Lower leg skin (tissue), 4 donors: ENCODE measurements around the gene UROC1. TPM values are rescaled to one million over a fixed set of nuclear protein-coding genes. Genes with fewer than 3 reads are reported as not detected.

ENCODE experiments used
- DNase-seq, 2 donors: peaks; one replicate each; pipeline ENCODE4 v3.0.0-alpha.2; 2019; ENCODE audit warnings: low spot score in 2 of 2
- H3K4me3 ChIP-seq: fragments of 200-600 bp; sonication (generic); 2 replicates; pipeline ENCODE4 v1.5.1; 2017; ENCODE audit warnings: mild to moderate bottlenecking, low read depth; ENCODE audit not compliant: poor library complexity, severe bottlenecking
- CTCF ChIP-seq, 3 donors: fragments of 450-650 bp; IDR thresholded peaks; one replicate each; pipeline ENCODE4 v1.5.1; 2016; ENCODE audit warnings: antibody characterized with exemption in 3 of 3, mild to moderate bottlenecking in 3 of 3, moderate library complexity in 2 of 3
- POLR2A ChIP-seq, 2 donors: fragments of 450-650 bp; IDR thresholded peaks; one replicate each; pipeline ENCODE4 v1.6.1; 2016 to 2017; ENCODE audit warnings: antibody characterized with exemption in 2 of 2, mild to moderate bottlenecking in 1 of 2, moderate library complexity in 1 of 2
- WGBS, 2 donors: methylation state at CpG; one replicate each; pipeline ENCODE4 v1.1.5; 2018; 5-methylcytosine and 5-hydroxymethylcytosine counted together
- intact Hi-C: fragments of 100-400 bp; cut with DNase I; formaldehyde crosslinking; loops from one replicate; pipeline ENCODE4 v1.15.0; 2023; ENCODE audit warnings: low total_unique reads
- total RNA-seq, 4 donors: library from RNA; depleted of rRNA; stranded (reverse); fragments of >200 nt; gene quantifications; one replicate each; pipeline ENCODE4 v1.1.0, GENCODE V29; 2016

Gene UROC1
- total RNA-seq, 4 donors from 2014 or later = not detected

- no peak overlapping the region for H3K4me3 ChIP-seq
- TF ChIP-seq POLR2A (IDR thresholded peaks at IDR 0.05) (no peak), CTCF (IDR thresholded peaks at IDR 0.05) (no peak)
- DNase-seq = no peak
- intact Hi-C loops = no loop called here
- 76 to 82% methylated on average over 9 of the region's 9 CpGs for WGBS, 2 donors
These were observed 660 bp downstream of the UROC1 start for GRCh38 chr3:126516936-126517290.

- intact Hi-C loops = no loop called here
- WGBS, 2 donors = 92 to 97% methylated on average over 3 of the region's 6 CpGs
- no peak for DNase-seq
These were observed 1.2 kb downstream of the UROC1 start for GRCh38 chr3:126516152-126516935.

GRCh38 chr3:126515066-126515706 is 2.4 kb downstream of the UROC1 start:
- TF ChIP-seq CTCF (IDR thresholded peaks at IDR 0.05) = no peak
- no peak for TF ChIP-seq POLR2A (IDR thresholded peaks at IDR 0.05)
- H3K4me3 ChIP-seq = no peak overlapping the region
- no peak for DNase-seq
- intact Hi-C loops = no loop called here
- whole genome bisulfite sequencing, 2 donors = 82% methylated on average over 5 to 8 of the region's 8 CpGs

More at GRCh38 chr3:126516152-126516935, 1.2 kb downstream of the UROC1 start:
- TF ChIP-seq POLR2A (IDR thresholded peaks at IDR 0.05) (no peak), CTCF (IDR thresholded peaks at IDR 0.05) (no peak)
- no peak overlapping the region for H3K4me3 ChIP-seq

GRCh38 chr3:126514161-126514560 is 3.4 kb downstream of the UROC1 start:
- TF ChIP-seq POLR2A (IDR thresholded peaks at IDR 0.05) (no peak), CTCF (IDR thresholded peaks at IDR 0.05) (no peak)
- intact Hi-C loops = no loop called here
- no peak for DNase-seq
- 87 to 89% methylated on average over 11 of the region's 11 CpGs for WGBS, 2 donors
- no peak overlapping the region for H3K4me3 ChIP-seq

- no peak for DNase-seq
- WGBS, 2 donors = 56 to 64% methylated on average over 12 of the region's 12 CpGs
- no peak overlapping the region for H3K4me3 ChIP-seq
- intact Hi-C loops = no loop called here
- TF ChIP-seq POLR2A (IDR thresholded peaks at IDR 0.05) = no peak
- TF ChIP-seq CTCF (IDR thresholded peaks at IDR 0.05) = no peak
These were observed 4.5 kb downstream of the UROC1 start for GRCh38 chr3:126512916-126513650.
